Measurements from ENCODE around the gene YPEL2. TPM values are rescaled to one million over a fixed set of nuclear protein-coding genes. Genes with fewer than 3 reads are reported as not detected.
"Not testable (repeated sequence)": the region's sequence is repeated elsewhere in the genome, so short reads cannot be mapped to it uniquely, and the experiment has no call there.

The YPEL2 gene
- total and polyA plus RNA-seq, 4 experiments from 2014 or later, result 9.9 to 42.4 (median 31.2) TPM

DNA sequence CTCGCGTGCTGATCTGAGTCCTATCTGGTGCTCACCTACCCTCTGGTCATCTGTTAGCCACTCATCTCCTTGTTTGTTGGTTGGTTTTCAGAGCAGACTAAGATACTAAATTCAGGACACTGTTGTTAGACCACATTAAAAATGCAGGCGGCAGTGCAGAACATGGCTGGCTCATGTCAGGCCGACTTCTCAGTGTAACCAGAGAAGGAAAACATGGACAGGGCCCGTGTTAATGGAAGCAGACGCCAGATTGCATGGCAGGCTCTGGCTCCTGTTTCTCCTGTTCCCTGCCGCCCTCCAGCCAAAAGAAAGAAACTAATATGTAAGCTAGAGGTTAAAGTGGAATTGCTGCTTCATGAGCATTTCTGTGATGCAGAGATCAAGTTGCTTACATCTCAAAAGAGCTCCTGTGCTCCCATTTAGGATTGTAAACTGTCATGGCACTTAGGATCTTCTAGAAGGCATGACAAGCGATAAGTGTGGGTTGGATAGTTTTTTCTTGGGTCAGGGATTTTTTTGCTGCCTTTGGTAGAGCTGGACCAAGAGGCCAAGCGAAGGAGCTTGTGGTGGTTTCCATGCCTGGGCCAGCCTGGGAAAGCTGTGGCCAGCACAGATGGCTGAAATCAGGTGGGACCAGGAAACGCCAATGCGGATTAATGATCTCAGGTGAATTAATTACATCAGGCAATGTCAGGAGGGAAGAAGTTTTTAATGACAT lies 56.1 kb downstream of the YPEL2 start:
- no peak overlapping the region for H3K4me3 Mint-ChIP-seq
- no peak for DNase-seq
- peaks cover 12% of the 10 kb centered on the region for H3K36me3 ChIP-seq (ENCODE audit: insufficient read depth, low read length)
- peaks cover 0 to 12% (median 9%) of the 10 kb centered on the region in 4 donors for H3K4me1 Mint-ChIP-seq
- POLR2A ChIA-PET (ENCODE audit: partially characterized antibody), result no interaction called here
- H3K36me3 Mint-ChIP-seq, result peaks cover 20 to 33% of the 10 kb centered on the region in 2 donors
- no peak overlapping the region for H3K4me3 ChIP-seq (ENCODE audit: low read length in 2 of 2)
- H3K27ac Mint-ChIP-seq, result peak overlapping the region in 1 of 7 donors; percentile 31
- intact Hi-C loops (cut with micrococcal nuclease), result no loop called here
- CTCF ChIA-PET (ENCODE audit: partially characterized antibody), result interaction anchor here (1.5 to 1.9 kb wide), 2 partner anchors 9 to 62 kb away, joined by 3 to 4 read pairs; no protein-coding TSS in a partner anchor
- H3K27me3 Mint-ChIP-seq, result no peaks in the 10 kb centered on the region
- H3K9me3 Mint-ChIP-seq, result peaks cover 0 to 1% (median 0%) of the 10 kb centered on the region in 8 donors
- H3K27ac ChIP-seq (ENCODE audit: low read depth, low read length), result no peak overlapping the region
- no peaks in the 10 kb centered on the region for H3K9me3 ChIP-seq (ENCODE audit: control insufficient read depth in 1 of 2, low read length in 2 of 2)
- H3K27me3 ChIP-seq (ENCODE audit: insufficient read depth, low read length), result no peaks in the 10 kb centered on the region
- H3K4me1 ChIP-seq (ENCODE audit: insufficient read depth, low read length), result no peaks in the 10 kb centered on the region

DNA sequence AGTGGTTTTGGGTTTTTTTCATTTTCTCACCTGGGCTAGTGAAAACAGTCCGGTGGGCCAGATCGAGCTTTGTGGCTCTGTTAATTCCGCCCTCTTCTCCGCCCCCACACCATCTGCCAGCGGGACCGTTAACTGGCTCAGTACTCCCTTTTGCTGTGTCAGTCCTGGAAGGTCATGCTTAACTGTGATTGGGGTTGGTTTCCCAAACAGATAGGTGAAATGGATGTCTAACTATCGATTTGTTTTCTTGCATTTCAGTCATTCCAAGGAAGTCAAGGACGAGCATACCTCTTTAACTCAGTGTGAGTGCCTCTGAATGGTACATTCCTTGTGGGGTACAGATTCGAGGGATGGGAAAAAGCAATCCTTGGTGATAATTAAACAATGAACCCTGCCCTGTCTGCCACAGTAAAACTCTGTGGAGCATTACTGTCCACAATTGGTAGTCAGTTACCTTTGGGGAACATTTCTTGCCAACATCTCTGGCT lies 56.7 kb downstream of the YPEL2 start:
- H3K27ac ChIP-seq (ENCODE audit: low read depth, low read length), result no peak overlapping the region
- H3K9me3 ChIP-seq (ENCODE audit: control insufficient read depth in 1 of 2, low read length in 2 of 2), result no peaks in the 10 kb centered on the region
- ChIA-PET POLR2A (ENCODE audit: partially characterized antibody) (no interaction called here), CTCF (ENCODE audit: partially characterized antibody) (interaction anchor here (1.5 kb wide), 1 partner anchor 63 kb away, joined by 3 read pairs; no protein-coding TSS in a partner anchor)
- peak overlapping the region in 2 of 7 donors; percentile 72 to 78 for H3K27ac Mint-ChIP-seq
- intact Hi-C loops (cut with micrococcal nuclease), result no loop called here
- H3K4me3 Mint-ChIP-seq, result no peak overlapping the region
- peaks cover 0 to 12% (median 9%) of the 10 kb centered on the region in 4 donors for H3K4me1 Mint-ChIP-seq
- no peak for DNase-seq
- H3K27me3 ChIP-seq (ENCODE audit: insufficient read depth, low read length), result no peaks in the 10 kb centered on the region
- peaks cover 12% of the 10 kb centered on the region for H3K36me3 ChIP-seq (ENCODE audit: insufficient read depth, low read length)
- H3K4me3 ChIP-seq (ENCODE audit: low read length in 2 of 2), result no peak overlapping the region
- H3K9me3 Mint-ChIP-seq, result peaks cover 0 to 1% (median 0%) of the 10 kb centered on the region in 8 donors
- peaks cover 23 to 37% of the 10 kb centered on the region in 2 donors for H3K36me3 Mint-ChIP-seq
- H3K27me3 Mint-ChIP-seq, result no peaks in the 10 kb centered on the region
- no peaks in the 10 kb centered on the region for H3K4me1 ChIP-seq (ENCODE audit: insufficient read depth, low read length)

DNA sequence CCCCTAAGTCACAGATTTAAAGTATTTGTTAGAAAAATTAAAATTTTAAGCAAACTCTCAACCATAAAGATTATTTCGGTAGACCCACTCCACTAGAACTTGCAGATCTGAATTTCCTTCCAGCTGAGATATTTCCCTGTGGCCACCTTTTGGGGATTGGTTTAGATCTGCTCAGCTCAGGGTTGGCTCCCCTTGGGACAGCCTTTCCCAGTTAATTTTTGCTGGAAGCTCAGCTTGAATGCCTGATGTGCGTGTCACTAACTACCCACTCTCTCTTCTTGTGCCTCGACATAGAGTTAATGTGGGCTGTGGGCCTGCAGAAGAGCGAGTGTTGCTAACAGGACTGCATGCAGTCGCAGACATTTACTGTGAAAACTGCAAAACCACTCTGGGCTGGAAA lies 57.6 kb downstream of the YPEL2 start:
- peaks cover 0 to 1% (median 0%) of the 10 kb centered on the region in 8 donors for H3K9me3 Mint-ChIP-seq
- CTCF ChIA-PET (ENCODE audit: partially characterized antibody), result interaction anchor here (0.5 to 1.5 kb wide), 3 partner anchors 23 to 78 kb away, joined by 3 read pairs; no protein-coding TSS in a partner anchor
- H3K36me3 Mint-ChIP-seq, result peaks cover 23 to 37% of the 10 kb centered on the region in 2 donors
- Histone ChIP-seq H3K27me3 (ENCODE audit: insufficient read depth, low read length) (no peaks in the 10 kb centered on the region), H3K9me3 (ENCODE audit: control insufficient read depth in 1 of 2, low read length in 2 of 2) (no peaks in the 10 kb centered on the region), H3K27ac (ENCODE audit: low read depth, low read length) (no peak overlapping the region), H3K4me1 (ENCODE audit: insufficient read depth, low read length) (no peaks in the 10 kb centered on the region), H3K4me3 (ENCODE audit: low read length in 2 of 2) (no peak overlapping the region), H3K36me3 (ENCODE audit: insufficient read depth, low read length) (peaks cover 12% of the 10 kb centered on the region)
- intact Hi-C loops (cut with micrococcal nuclease), result no loop called here
- peaks cover 0 to 10% (median 8%) of the 10 kb centered on the region in 4 donors for H3K4me1 Mint-ChIP-seq
- no peaks in the 10 kb centered on the region for H3K27me3 Mint-ChIP-seq
- POLR2A ChIA-PET (ENCODE audit: partially characterized antibody), result interaction anchor here (1.5 kb wide), 1 partner anchor 61 kb away, joined by 3 read pairs; no protein-coding TSS in a partner anchor
- H3K4me3 Mint-ChIP-seq, result no peak overlapping the region
- no peak for DNase-seq
- peak overlapping the region in 2 of 7 donors; percentile 13 to 56 for H3K27ac Mint-ChIP-seq

GRCh38 chr17:59391021-59391420 lies 59.6 kb downstream of the YPEL2 start:
- H3K27ac ChIP-seq (ENCODE audit: low read depth, low read length), result no peak overlapping the region
- POLR2A ChIA-PET (ENCODE audit: partially characterized antibody), result no interaction called here
- H3K4me3 Mint-ChIP-seq, result no peak overlapping the region
- no peak for DNase-seq
- H3K36me3 ChIP-seq (ENCODE audit: insufficient read depth, low read length), result peaks cover 12% of the 10 kb centered on the region
- CTCF ChIA-PET (ENCODE audit: partially characterized antibody), result no interaction called here
- intact Hi-C loops (cut with micrococcal nuclease), result no loop called here
- H3K9me3 Mint-ChIP-seq, result no peaks in the 10 kb centered on the region
- H3K4me1 Mint-ChIP-seq, result peaks cover 0 to 8% (median 4%) of the 10 kb centered on the region in 4 donors
- peak overlapping the region in 2 of 7 donors; percentile 16 to 29 for H3K27ac Mint-ChIP-seq
- no peaks in the 10 kb centered on the region for H3K27me3 Mint-ChIP-seq
- H3K4me3 ChIP-seq (ENCODE audit: low read length in 2 of 2), result no peak overlapping the region
- H3K4me1 ChIP-seq (ENCODE audit: insufficient read depth, low read length), result no peaks in the 10 kb centered on the region
- H3K9me3 ChIP-seq (ENCODE audit: control insufficient read depth in 1 of 2, low read length in 2 of 2), result no peaks in the 10 kb centered on the region
- peaks cover 27 to 40% of the 10 kb centered on the region in 2 donors for H3K36me3 Mint-ChIP-seq
- no peaks in the 10 kb centered on the region for H3K27me3 ChIP-seq (ENCODE audit: insufficient read depth, low read length)

DNA sequence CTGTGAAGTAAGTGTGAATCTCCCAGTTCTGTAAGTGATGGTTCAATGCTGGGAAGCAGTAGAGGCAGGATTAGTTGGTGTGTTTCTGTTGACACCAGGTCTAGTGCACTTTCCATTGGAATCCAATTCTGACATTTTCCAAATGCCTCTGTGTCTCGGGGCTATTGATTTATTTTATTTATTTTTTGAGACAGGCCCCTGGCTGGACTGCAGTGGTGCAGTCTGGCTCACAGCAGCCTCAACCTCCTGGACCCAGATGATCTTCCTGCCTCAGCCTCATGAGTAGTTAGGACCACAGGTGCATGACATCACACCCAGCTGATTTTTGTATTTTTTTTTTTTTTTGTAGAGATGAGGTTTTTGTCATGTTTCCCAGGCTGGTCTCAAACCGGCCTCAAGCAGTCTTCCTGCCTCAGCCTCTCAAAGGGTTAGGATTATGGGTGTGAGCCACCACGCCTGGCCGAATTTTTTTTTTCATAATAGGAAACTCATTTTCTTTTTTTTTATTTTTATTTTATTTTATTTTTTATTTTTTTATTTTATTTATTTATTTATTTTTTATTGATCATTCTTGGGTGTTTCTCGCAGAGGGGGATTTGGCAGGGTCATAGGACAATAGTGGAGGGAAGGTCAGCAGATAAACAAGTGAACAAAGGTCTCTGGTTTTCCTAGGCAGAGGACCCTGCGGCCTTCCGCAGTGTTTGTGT lies 61.7 kb downstream of the YPEL2 start:
- H3K36me3 Mint-ChIP-seq, result peaks cover 42 to 49% of the 10 kb centered on the region in 2 donors
- Histone ChIP-seq H3K4me1 (ENCODE audit: insufficient read depth, low read length) (no peaks in the 10 kb centered on the region), H3K27me3 (ENCODE audit: insufficient read depth, low read length) (no peaks in the 10 kb centered on the region), H3K36me3 (ENCODE audit: insufficient read depth, low read length) (peaks cover 17% of the 10 kb centered on the region), H3K27ac (ENCODE audit: low read depth, low read length) (no peak overlapping the region), H3K9me3 (ENCODE audit: control insufficient read depth in 1 of 2, low read length in 2 of 2) (no peaks in the 10 kb centered on the region), H3K4me3 (ENCODE audit: low read length in 2 of 2) (no peak overlapping the region)
- H3K9me3 Mint-ChIP-seq, result no peaks in the 10 kb centered on the region
- intact Hi-C loops (cut with micrococcal nuclease), result no loop called here
- no peak overlapping the region for H3K4me3 Mint-ChIP-seq
- DNase-seq, result no peak
- H3K4me1 Mint-ChIP-seq, result peaks cover 0 to 3% (median 0%) of the 10 kb centered on the region in 4 donors
- POLR2A ChIA-PET (ENCODE audit: partially characterized antibody), result no interaction called here
- no peak overlapping the region for H3K27ac Mint-ChIP-seq
- no peaks in the 10 kb centered on the region for H3K27me3 Mint-ChIP-seq
- CTCF ChIA-PET (ENCODE audit: partially characterized antibody), result no interaction called here

DNA sequence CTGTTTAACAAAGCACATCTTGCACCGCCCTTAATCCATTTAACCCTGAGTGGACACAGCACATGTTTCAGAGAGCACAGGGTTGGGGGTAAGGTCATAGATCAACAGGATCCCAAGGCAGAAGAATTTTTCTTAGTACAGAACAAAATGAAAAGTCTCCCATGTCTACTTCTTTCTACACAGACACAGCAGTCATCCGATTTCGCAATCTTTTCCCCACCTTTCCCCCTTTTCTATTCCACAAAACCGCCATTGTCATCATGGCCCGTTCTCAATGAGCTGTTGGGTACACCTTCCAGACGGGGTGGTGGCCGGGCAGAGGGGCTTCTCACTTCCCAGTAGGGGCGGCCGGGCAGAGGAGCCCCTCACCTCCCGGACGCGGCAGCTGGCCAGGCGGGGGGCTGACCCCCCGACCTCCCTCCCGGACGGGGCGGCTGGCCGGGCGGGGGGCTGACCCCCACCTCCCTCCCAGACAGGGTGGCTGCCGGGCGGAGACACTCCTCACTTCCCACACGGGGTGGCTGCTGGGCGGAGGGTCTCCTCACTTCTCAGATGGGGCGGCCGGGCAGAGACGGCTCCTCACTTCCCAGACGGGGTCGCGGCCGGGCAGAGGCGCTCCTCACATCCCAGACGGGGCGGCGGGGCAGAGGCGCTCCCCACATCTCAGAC lies 62.4 kb downstream of the YPEL2 start:
- H3K9me3 Mint-ChIP-seq, result not testable (repeated sequence)
- H3K36me3 Mint-ChIP-seq, result peaks cover 41 to 51% of the 10 kb centered on the region in 2 donors

More for the DNA sequence above, 62.4 kb downstream of the YPEL2 start:
- DNase-seq; POLR2A ChIA-PET (ENCODE audit: partially characterized antibody); H3K27ac ChIP-seq (ENCODE audit: low read depth, low read length); CTCF ChIA-PET (ENCODE audit: partially characterized antibody); intact Hi-C loops (cut with micrococcal nuclease); H3K9me3 ChIP-seq (ENCODE audit: control insufficient read depth in 1 of 2, low read length in 2 of 2); H3K4me1 ChIP-seq (ENCODE audit: insufficient read depth, low read length); H3K27me3 Mint-ChIP-seq; H3K27ac Mint-ChIP-seq; H3K27me3 ChIP-seq (ENCODE audit: insufficient read depth, low read length); H3K4me3 Mint-ChIP-seq; H3K4me1 Mint-ChIP-seq; H3K4me3 ChIP-seq (ENCODE audit: low read length in 2 of 2): not testable (repeated sequence)
- peaks cover 17% of the 10 kb centered on the region for H3K36me3 ChIP-seq (ENCODE audit: insufficient read depth, low read length)

Measured in CD4-positive, alpha-beta memory T cell (primary cell).